CD14-positive monocyte (primary cell): ENCODE data around the gene GOLGA5. TPM values are rescaled to one million over a fixed set of nuclear protein-coding genes. Genes with fewer than 3 reads are reported as not detected.
A peak's percentile ranks its signal among the peaks of the same experiment; 100 is the strongest.

Experiments
- DNase-seq, 3 donors: peaks; one replicate each; pipeline ENCODE4 v3.0.0-alpha.2; 2011 to 2022
- H2AFZ ChIP-seq: 2 replicates; pipeline ENCODE4 v1.6.0; 2012; ENCODE audit warnings: mild to moderate bottlenecking, low read depth, low read length, inconsistent platforms; ENCODE audit not compliant: insufficient read depth, poor library complexity, severe bottlenecking
- H3K27ac ChIP-seq, 2 donors: 1 replicate in 1 of 2; 2 replicates in 1 of 2; pipeline ENCODE4 v1.5.1; 2012 to 2013; ENCODE audit warnings: low read length in 2 of 2, control low read depth in 1 of 2, inconsistent platforms in 1 of 2, low read depth in 1 of 2, mild to moderate bottlenecking in 1 of 2
- H3K27me3 ChIP-seq, 2 donors: one replicate each; pipeline versions ENCODE4 v1.6.0 to v1.6.1; 2011 to 2013; ENCODE audit warnings: low read length in 2 of 2; ENCODE audit not compliant: control insufficient read depth in 2 of 2, insufficient read depth in 2 of 2
- H3K36me3 ChIP-seq, 2 donors: replicated peaks in 1 of 2; 1 replicate in 1 of 2; 2 replicates in 1 of 2; pipeline versions ENCODE4 v1.5.1 to v1.6.1; 2012 to 2013; ENCODE audit warnings: low read length in 2 of 2, control low read depth in 1 of 2, inconsistent platforms in 1 of 2, mild to moderate bottlenecking in 1 of 2; ENCODE audit not compliant: insufficient read depth in 2 of 2, control insufficient read depth in 1 of 2
- H3K4me1 ChIP-seq, 2 donors: 1 replicate in 1 of 2; 2 replicates in 1 of 2; pipeline versions ENCODE4 v1.5.1 to v1.6.1; 2012 to 2013; ENCODE audit warnings: low read length in 2 of 2, control low read depth in 1 of 2, inconsistent platforms in 1 of 2, mild to moderate bottlenecking in 1 of 2, moderate library complexity in 1 of 2; ENCODE audit not compliant: insufficient read depth in 2 of 2, control insufficient read depth in 1 of 2
- H3K4me2 ChIP-seq: replicated peaks from 2 replicates; pipeline ENCODE3; 2012; ENCODE audit warnings: low read length, moderate library complexity, mild to moderate bottlenecking; ENCODE audit not compliant: poor library complexity, severe bottlenecking; ENCODE audit errors: extremely low read depth
- H3K4me3 ChIP-seq, 3 experiments: fragments of 200-600 bp in 1 of 3; sonication (generic) in 1 of 3; replicated peaks in 1 of 3; 1 replicate in 2 of 3; 2 replicates in 1 of 3; pipeline ENCODE4 v1.5.1; 2011 to 2013; ENCODE audit warnings: low read length in 3 of 3, mild to moderate bottlenecking in 3 of 3, control low read depth in 2 of 3, low read depth in 2 of 3, inconsistent platforms in 1 of 3, moderate library complexity in 1 of 3
- H3K79me2 ChIP-seq: 2 replicates; pipeline ENCODE4 v1.6.0; 2012; ENCODE audit warnings: mild to moderate bottlenecking, control low read depth, inconsistent platforms, low read length, moderate library complexity; ENCODE audit not compliant: insufficient read depth
- H3K9ac ChIP-seq: 2 replicates; pipeline ENCODE4 v1.6.0; 2017; ENCODE audit warnings: low read length, mild to moderate bottlenecking; ENCODE audit not compliant: insufficient read depth, poor library complexity, severe bottlenecking
- H3K9me3 ChIP-seq, 2 donors: replicated peaks in 1 of 2; 1 replicate in 1 of 2; 2 replicates in 1 of 2; pipeline versions ENCODE4 v1.5.1 to v1.6.1; 2012 to 2013; ENCODE audit warnings: low read length in 2 of 2, control low read depth in 1 of 2; ENCODE audit not compliant: control insufficient read depth in 1 of 2, insufficient read depth in 1 of 2
- H4K20me1 ChIP-seq: 2 replicates; pipeline ENCODE4 v1.6.0; 2012; ENCODE audit warnings: mild to moderate bottlenecking, low read length, control low read depth, moderate library complexity; ENCODE audit not compliant: insufficient read depth
- H3K27ac Mint-ChIP-seq, 7 donors: one replicate each; pipeline ENCODE4 v1.8.0; 2020; ENCODE audit warnings: mild to moderate bottlenecking in 7 of 7, mixed read lengths in 7 of 7, moderate library complexity in 6 of 7, inconsistent platforms in 2 of 7
- H3K27me3 Mint-ChIP-seq, 3 donors: one replicate each; pipeline ENCODE4 v1.8.0; 2021 to 2022; ENCODE audit warnings: low read depth in 3 of 3, mild to moderate bottlenecking in 3 of 3, mixed read lengths in 3 of 3, moderate library complexity in 3 of 3, inconsistent platforms in 1 of 3
- H3K36me3 Mint-ChIP-seq, 2 donors: one replicate each; pipeline ENCODE4 v1.8.0; 2020; ENCODE audit warnings: mixed read lengths in 2 of 2, inconsistent platforms in 1 of 2, mild to moderate bottlenecking in 1 of 2
- H3K4me1 Mint-ChIP-seq: one replicate; pipeline ENCODE4 v1.8.0; 2020; ENCODE audit warnings: mild to moderate bottlenecking, mixed read lengths
- H3K4me3 Mint-ChIP-seq, 2 donors: one replicate each; pipeline ENCODE4 v1.8.0; 2020; ENCODE audit warnings: mild to moderate bottlenecking in 2 of 2, mixed read lengths in 2 of 2, moderate library complexity in 1 of 2
- H3K9me3 Mint-ChIP-seq, 7 donors: one replicate each; pipeline ENCODE4 v1.8.0; 2020 to 2022; ENCODE audit warnings: mixed read lengths in 7 of 7, mild to moderate bottlenecking in 6 of 7, moderate library complexity in 6 of 7, inconsistent platforms in 2 of 7
- WGBS: methylation state at CpG from one replicate; pipeline ENCODE4 v1.1.5; 2013; ENCODE audit warnings: missing lambda C conversion rate; ENCODE audit not compliant: insufficient coverage; 5-methylcytosine and 5-hydroxymethylcytosine counted together
- intact Hi-C, 2 donors: fragments of 100-400 bp; cut with micrococcal nuclease; formaldehyde crosslinking; loops; one replicate each; pipeline versions ENCODE4 v1.15.0 to v1.15.1; 2023
- polyA plus RNA-seq, 3 donors: library from polyadenylated mRNA; depleted of rRNA in 1 of 3; unstranded in 2 of 3; stranded (reverse) in 1 of 3; fragments of 300-500 nt in 2 of 3; fragments of >200 nt in 1 of 3; fragmentation: Illumina TruSeq in 2 of 3; gene quantifications; 1 replicate in 2 of 3; 2 replicates in 1 of 3; pipeline ENCODE4 v1.2.3, GENCODE V29; 2012 to 2021
- TF ChIP-seq, protein P1 (sequence below): fragments of 200-600 bp; IDR thresholded peaks from one replicate; pipeline ENCODE4 v1.8.0; 2022; ENCODE audit warnings: antibody characterized with exemption, mild to moderate bottlenecking

Gene GOLGA5
- polyA plus RNA-seq, 3 donors: 12.4 to 19.0 (median 16.3) TPM

DNA sequence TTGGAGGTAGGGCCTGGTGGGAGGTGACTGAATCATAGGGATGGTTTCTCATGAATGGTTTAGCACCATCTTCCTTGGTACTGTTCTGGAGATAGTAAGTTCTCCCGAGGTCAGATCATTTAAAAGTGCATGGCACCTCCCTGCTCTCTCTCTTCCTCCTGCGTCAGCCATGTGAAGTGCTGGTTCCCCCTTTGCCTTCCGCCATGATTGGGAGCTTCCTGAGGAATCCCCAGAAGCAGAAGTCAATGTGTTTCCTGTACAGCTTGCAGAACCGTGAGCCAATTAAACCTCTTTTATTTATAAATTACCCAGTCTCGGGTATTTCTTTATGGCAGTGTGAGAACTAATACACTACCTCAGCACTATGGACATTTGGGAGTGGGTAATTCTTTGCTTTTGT, 40.9 kb upstream of the GOLGA5 start:
- Mint-ChIP-seq H3K4me3 (peak overlapping the region in 1 of 2 donors; percentile 23), H3K27ac (peak overlapping the region; percentile 47 to 91 (median 83)), H3K27me3 (peaks cover 26 to 39% (median 31%) of the 10 kb centered on the region in 3 donors), H3K36me3 (peaks cover 11 to 16% of the 10 kb centered on the region in 2 donors), H3K9me3 (peaks cover 23 to 61% (median 51%) of the 10 kb centered on the region in 7 donors), H3K4me1 (peaks cover 29% of the 10 kb centered on the region)
- H3K4me2 ChIP-seq: no peak overlapping the region
- H3K27me3 ChIP-seq: peaks cover 22 to 32% of the 10 kb centered on the region in 2 donors
- no peaks in the 10 kb centered on the region for H3K79me2 ChIP-seq
- no peak overlapping the region for H2AFZ ChIP-seq
- peaks cover 11 to 21% of the 10 kb centered on the region in 2 donors for H3K4me1 ChIP-seq
- H3K4me3 ChIP-seq: no peak overlapping the region
- TF ChIP-seq, protein P1, sequence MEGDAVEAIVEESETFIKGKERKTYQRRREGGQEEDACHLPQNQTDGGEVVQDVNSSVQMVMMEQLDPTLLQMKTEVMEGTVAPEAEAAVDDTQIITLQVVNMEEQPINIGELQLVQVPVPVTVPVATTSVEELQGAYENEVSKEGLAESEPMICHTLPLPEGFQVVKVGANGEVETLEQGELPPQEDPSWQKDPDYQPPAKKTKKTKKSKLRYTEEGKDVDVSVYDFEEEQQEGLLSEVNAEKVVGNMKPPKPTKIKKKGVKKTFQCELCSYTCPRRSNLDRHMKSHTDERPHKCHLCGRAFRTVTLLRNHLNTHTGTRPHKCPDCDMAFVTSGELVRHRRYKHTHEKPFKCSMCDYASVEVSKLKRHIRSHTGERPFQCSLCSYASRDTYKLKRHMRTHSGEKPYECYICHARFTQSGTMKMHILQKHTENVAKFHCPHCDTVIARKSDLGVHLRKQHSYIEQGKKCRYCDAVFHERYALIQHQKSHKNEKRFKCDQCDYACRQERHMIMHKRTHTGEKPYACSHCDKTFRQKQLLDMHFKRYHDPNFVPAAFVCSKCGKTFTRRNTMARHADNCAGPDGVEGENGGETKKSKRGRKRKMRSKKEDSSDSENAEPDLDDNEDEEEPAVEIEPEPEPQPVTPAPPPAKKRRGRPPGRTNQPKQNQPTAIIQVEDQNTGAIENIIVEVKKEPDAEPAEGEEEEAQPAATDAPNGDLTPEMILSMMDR: no peak
- peak; percentile 71 to 88 (median 74) for DNase-seq
- no peaks in the 10 kb centered on the region for H3K36me3 ChIP-seq
- no peak overlapping the region for H3K9ac ChIP-seq
- H3K9me3 ChIP-seq: peaks cover 26 to 28% of the 10 kb centered on the region in 2 donors
- H3K27ac ChIP-seq: peak overlapping the region in 1 of 2 donors; percentile 17
- WGBS: 0% methylated on average over 1 of the region's 5 CpGs
- intact Hi-C loops: no loop called here
- H4K20me1 ChIP-seq: no peaks in the 10 kb centered on the region

DNA sequence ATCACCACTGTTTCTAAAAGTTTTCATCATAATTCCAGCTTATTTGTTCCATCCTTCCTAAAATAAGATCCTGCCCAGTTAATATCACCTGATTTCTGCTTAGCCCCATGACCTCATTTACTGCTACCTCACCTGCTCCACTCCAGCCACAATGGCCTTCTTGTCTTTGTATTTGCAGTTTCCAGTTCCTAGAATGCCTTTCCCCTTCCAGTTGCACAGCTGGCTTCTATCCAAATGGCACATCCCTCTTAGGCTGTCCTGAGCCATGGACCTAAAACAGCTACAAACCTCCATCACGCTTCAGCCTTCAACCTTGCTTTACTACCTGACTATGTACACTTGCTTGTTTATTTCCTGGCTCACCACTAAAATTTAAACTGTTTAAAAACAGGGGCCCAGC, 39.1 kb upstream of the GOLGA5 start:
- intact Hi-C loops: no loop called here
- Histone ChIP-seq H2AFZ (no peak overlapping the region), H3K27me3 (peaks cover 8 to 15% of the 10 kb centered on the region in 2 donors), H3K9ac (no peak overlapping the region), H3K4me2 (no peak overlapping the region), H3K36me3 (no peaks in the 10 kb centered on the region), H3K79me2 (no peaks in the 10 kb centered on the region), H3K27ac (no peak overlapping the region), H3K4me1 (peaks cover 10 to 16% of the 10 kb centered on the region in 2 donors), H4K20me1 (no peaks in the 10 kb centered on the region), H3K9me3 (peaks cover 13 to 25% of the 10 kb centered on the region in 2 donors), H3K4me3 (no peak overlapping the region)
- no CpG with 5 or more reads among the region's 1 CpG for WGBS
- TF ChIP-seq, protein P1: no peak
- no peak overlapping the region for H3K4me3 Mint-ChIP-seq
- H3K9me3 Mint-ChIP-seq: peaks cover 19 to 48% (median 43%) of the 10 kb centered on the region in 7 donors
- H3K36me3 Mint-ChIP-seq: peaks cover 9 to 13% of the 10 kb centered on the region in 2 donors
- peaks cover 9 to 22% (median 14%) of the 10 kb centered on the region in 3 donors for H3K27me3 Mint-ChIP-seq
- no peak overlapping the region for H3K27ac Mint-ChIP-seq
- H3K4me1 Mint-ChIP-seq: peaks cover 23% of the 10 kb centered on the region
- DNase-seq: no peak
